MM.1S (cell line): ENCODE data around the gene GPRC5D.

Experiments
- DNase-seq: peaks from one replicate; pipeline ENCODE4 v3.0.0-alpha.2; 2015
- H2AFZ ChIP-seq: fragments of 300-600 bp; sonication (generic); 2 replicates; pipeline ENCODE4 v1.6.0; 2016; ENCODE audit warnings: antibody characterized with exemption, low read length
- H3F3A ChIP-seq: fragments of 300-600 bp; sonication (generic); 2 replicates; pipeline ENCODE4 v1.6.1; 2016; ENCODE audit warnings: mild to moderate bottlenecking, antibody characterized with exemption, low read length, moderate library complexity, mixed read lengths; ENCODE audit not compliant: insufficient read depth
- H3K27ac ChIP-seq: fragments of 300-600 bp; sonication (generic); 2 replicates; pipeline ENCODE4 v1.5.1; 2016; ENCODE audit warnings: mild to moderate bottlenecking, low read length
- H3K27me3 ChIP-seq: fragments of 300-600 bp; sonication (generic); replicated peaks from 2 replicates; pipeline ENCODE4 v1.6.0; 2016; ENCODE audit warnings: low read length; ENCODE audit not compliant: insufficient read depth
- H3K36me3 ChIP-seq: fragments of 300-600 bp; sonication (generic); replicated peaks from 2 replicates; pipeline ENCODE4 v1.6.1; 2016; ENCODE audit warnings: mild to moderate bottlenecking, low read length, mixed read lengths; ENCODE audit not compliant: insufficient read depth
- H3K4me1 ChIP-seq: fragments of 300-600 bp; sonication (generic); 2 replicates; pipeline ENCODE4 v1.6.1; 2016; ENCODE audit warnings: low read length, mixed read lengths
- H3K4me2 ChIP-seq: fragments of 300-600 bp; sonication (generic); 2 replicates; pipeline ENCODE4 v1.6.0; 2016; ENCODE audit warnings: low read depth, low read length
- H3K4me3 ChIP-seq: fragments of 300-600 bp; sonication (generic); 2 replicates; pipeline ENCODE4 v1.5.1; 2016; ENCODE audit warnings: low read length, mixed read lengths
- H3K79me2 ChIP-seq: fragments of 300-600 bp; sonication (generic); 2 replicates; pipeline ENCODE4 v1.6.1; 2016; ENCODE audit warnings: mixed run types, low read length, mixed read lengths
- H3K9ac ChIP-seq: fragments of 300-600 bp; sonication (generic); 2 replicates; pipeline ENCODE4 v1.6.1; 2016; ENCODE audit warnings: low read length, mixed read lengths
- H3K9me2 ChIP-seq: fragments of 300-600 bp; sonication (generic); replicated peaks from 2 replicates; pipeline ENCODE4 v1.6.1; 2016; ENCODE audit warnings: mild to moderate bottlenecking, low read length, mixed read lengths; ENCODE audit not compliant: insufficient read depth
- H3K9me3 ChIP-seq: fragments of 300-600 bp; sonication (generic); replicated peaks from 2 replicates; pipeline ENCODE4 v1.6.1; 2016; ENCODE audit warnings: mild to moderate bottlenecking, low read length, mixed read lengths; ENCODE audit not compliant: insufficient read depth
- H4K20me1 ChIP-seq: fragments of 300-600 bp; sonication (generic); 2 replicates; pipeline ENCODE4 v1.6.1; 2016; ENCODE audit warnings: mild to moderate bottlenecking, low read length, moderate library complexity, mixed read lengths; ENCODE audit not compliant: insufficient read depth
- CTCF ChIP-seq: fragments of 300-600 bp; sonication (generic); IDR thresholded peaks from 2 replicates; pipeline ENCODE4 v1.5.1; 2016; ENCODE audit warnings: antibody characterized with exemption, low read length, mixed read lengths
- EZH2 ChIP-seq: fragments of 300-600 bp; sonication (generic); optimal IDR thresholded peaks from 2 replicates; pipeline ENCODE3; 2017; ENCODE audit warnings: low read depth, mild to moderate bottlenecking, antibody characterized with exemption, low read length, mixed read lengths
- EZH2phosphoT487 ChIP-seq: fragments of 300-600 bp; sonication (generic); IDR thresholded peaks from 2 replicates; pipeline ENCODE4 v1.6.1; 2018; ENCODE audit warnings: antibody characterized with exemption, low read length

The GPRC5D gene

GRCh38 chr12:12925388-12925787 is 26.6 kb downstream of the GPRC5D start:
- Histone ChIP-seq H3K9me2 (no peaks in the 10 kb centered on the region), H3K4me2 (no peak overlapping the region), H2AFZ (no peak overlapping the region), H3K27me3 (no peaks in the 10 kb centered on the region), H4K20me1 (no peaks in the 10 kb centered on the region), H3K36me3 (no peaks in the 10 kb centered on the region), H3K79me2 (no peaks in the 10 kb centered on the region), H3K4me3 (no peak overlapping the region), H3F3A (no peaks in the 10 kb centered on the region), H3K4me1 (no peaks in the 10 kb centered on the region), H3K27ac (no peak overlapping the region), H3K9me3 (no peaks in the 10 kb centered on the region), H3K9ac (no peak overlapping the region)
- no peak for TF ChIP-seq EZH2phosphoT487
- TF ChIP-seq EZH2, result no peak
- no peak for TF ChIP-seq CTCF
- DNase-seq, result no peak

GRCh38 chr12:12924169-12924568 is 27.8 kb downstream of the GPRC5D start:
- H3K79me2 ChIP-seq, result no peaks in the 10 kb centered on the region

GRCh38 chr12:12922978-12923377 is 29.0 kb downstream of the GPRC5D start:
- H3K27me3 ChIP-seq, result no peaks in the 10 kb centered on the region
- H4K20me1 ChIP-seq, result no peaks in the 10 kb centered on the region
- no peak overlapping the region for H3K4me2 ChIP-seq
- no peak overlapping the region for H2AFZ ChIP-seq
- no peak overlapping the region for H3K4me3 ChIP-seq
- no peak overlapping the region for H3K9ac ChIP-seq
- TF ChIP-seq EZH2phosphoT487 (no peak), CTCF (no peak)
- no peaks in the 10 kb centered on the region for H3K9me3 ChIP-seq
- DNase-seq, result no peak
- H3K36me3 ChIP-seq, result no peaks in the 10 kb centered on the region
- no peaks in the 10 kb centered on the region for H3K4me1 ChIP-seq
- H3K9me2 ChIP-seq, result no peaks in the 10 kb centered on the region
- H3K27ac ChIP-seq, result no peak overlapping the region
- no peaks in the 10 kb centered on the region for H3F3A ChIP-seq
- no peaks in the 10 kb centered on the region for H3K79me2 ChIP-seq

More at GRCh38 chr12:12924169-12924568, 27.8 kb downstream of the GPRC5D start:
- no peak overlapping the region for H3K4me3 ChIP-seq
- no peak for TF ChIP-seq EZH2
- TF ChIP-seq CTCF, result no peak
- TF ChIP-seq EZH2phosphoT487, result no peak
- no peaks in the 10 kb centered on the region for H3K9me3 ChIP-seq
- no peaks in the 10 kb centered on the region for H3K4me1 ChIP-seq
- H3K4me2 ChIP-seq, result no peak overlapping the region
- H3K9me2 ChIP-seq, result no peaks in the 10 kb centered on the region
- DNase-seq, result no peak
- H3K27me3 ChIP-seq, result no peaks in the 10 kb centered on the region
- H3K27ac ChIP-seq, result no peak overlapping the region
- no peaks in the 10 kb centered on the region for H4K20me1 ChIP-seq
- no peak overlapping the region for H3K9ac ChIP-seq
- no peaks in the 10 kb centered on the region for H3F3A ChIP-seq
- no peaks in the 10 kb centered on the region for H3K36me3 ChIP-seq
- H2AFZ ChIP-seq, result no peak overlapping the region
